ENCODE data around the gene ZC3H15.

Gene ZC3H15

DNA sequence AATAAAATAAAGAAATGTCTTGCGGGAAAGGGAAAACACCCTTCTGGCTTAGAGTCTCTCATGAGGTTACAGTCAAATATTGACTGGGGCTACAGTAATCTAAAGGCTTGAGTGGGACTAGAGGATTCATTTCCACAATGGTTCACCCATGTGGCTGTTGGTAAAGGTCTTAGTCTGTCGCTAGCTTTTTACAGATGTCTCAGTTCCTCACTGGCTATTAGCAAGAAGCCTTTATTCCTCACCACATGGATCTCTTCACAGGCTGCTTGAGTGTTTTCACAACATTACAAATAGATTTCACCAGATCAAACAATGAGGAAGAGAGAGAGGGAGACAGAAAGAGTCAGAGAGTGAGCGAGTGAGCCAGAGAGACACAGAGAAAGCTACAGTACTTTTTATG lies 8.3 kb upstream of the ZC3H15 start:
- no peak overlapping the region for H3K4me3 ChIP-seq (replicated peaks in 1 of 2; ENCODE audit: low read depth in 2 of 2, low read length in 2 of 2)
- no peak for DNase-seq (ENCODE audit: low read depth in 2 of 2)
- TF ChIP-seq, protein P1, sequence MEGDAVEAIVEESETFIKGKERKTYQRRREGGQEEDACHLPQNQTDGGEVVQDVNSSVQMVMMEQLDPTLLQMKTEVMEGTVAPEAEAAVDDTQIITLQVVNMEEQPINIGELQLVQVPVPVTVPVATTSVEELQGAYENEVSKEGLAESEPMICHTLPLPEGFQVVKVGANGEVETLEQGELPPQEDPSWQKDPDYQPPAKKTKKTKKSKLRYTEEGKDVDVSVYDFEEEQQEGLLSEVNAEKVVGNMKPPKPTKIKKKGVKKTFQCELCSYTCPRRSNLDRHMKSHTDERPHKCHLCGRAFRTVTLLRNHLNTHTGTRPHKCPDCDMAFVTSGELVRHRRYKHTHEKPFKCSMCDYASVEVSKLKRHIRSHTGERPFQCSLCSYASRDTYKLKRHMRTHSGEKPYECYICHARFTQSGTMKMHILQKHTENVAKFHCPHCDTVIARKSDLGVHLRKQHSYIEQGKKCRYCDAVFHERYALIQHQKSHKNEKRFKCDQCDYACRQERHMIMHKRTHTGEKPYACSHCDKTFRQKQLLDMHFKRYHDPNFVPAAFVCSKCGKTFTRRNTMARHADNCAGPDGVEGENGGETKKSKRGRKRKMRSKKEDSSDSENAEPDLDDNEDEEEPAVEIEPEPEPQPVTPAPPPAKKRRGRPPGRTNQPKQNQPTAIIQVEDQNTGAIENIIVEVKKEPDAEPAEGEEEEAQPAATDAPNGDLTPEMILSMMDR (IDR thresholded peaks at IDR 0.05; ENCODE audit: low read depth, low read length) = no peak

DNA sequence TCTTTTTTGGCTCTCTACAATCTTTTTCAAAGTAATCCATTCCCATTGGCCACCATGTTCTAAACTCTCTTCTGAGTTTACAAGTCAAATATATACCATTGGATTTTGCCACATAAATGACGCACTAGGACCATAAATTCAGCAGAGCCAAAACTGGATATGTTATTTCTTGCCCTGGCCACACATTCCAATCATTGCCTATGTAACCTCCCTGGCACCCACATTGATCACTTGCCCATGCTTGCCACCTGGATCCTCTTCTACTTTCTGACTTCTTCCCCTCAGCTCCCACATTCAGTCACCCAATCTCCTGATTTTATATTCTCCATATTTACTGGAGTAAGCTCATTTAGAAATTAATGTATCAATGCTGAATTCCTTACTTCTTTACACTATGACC lies 5.1 kb upstream of the ZC3H15 start:
- TF ChIP-seq, protein P1 (IDR thresholded peaks at IDR 0.05; ENCODE audit: low read depth, low read length) = no peak
- DNase-seq (ENCODE audit: low read depth in 2 of 2) = no peak
- no peak overlapping the region for H3K4me3 ChIP-seq (replicated peaks in 1 of 2; ENCODE audit: low read depth in 2 of 2, low read length in 2 of 2)

DNA sequence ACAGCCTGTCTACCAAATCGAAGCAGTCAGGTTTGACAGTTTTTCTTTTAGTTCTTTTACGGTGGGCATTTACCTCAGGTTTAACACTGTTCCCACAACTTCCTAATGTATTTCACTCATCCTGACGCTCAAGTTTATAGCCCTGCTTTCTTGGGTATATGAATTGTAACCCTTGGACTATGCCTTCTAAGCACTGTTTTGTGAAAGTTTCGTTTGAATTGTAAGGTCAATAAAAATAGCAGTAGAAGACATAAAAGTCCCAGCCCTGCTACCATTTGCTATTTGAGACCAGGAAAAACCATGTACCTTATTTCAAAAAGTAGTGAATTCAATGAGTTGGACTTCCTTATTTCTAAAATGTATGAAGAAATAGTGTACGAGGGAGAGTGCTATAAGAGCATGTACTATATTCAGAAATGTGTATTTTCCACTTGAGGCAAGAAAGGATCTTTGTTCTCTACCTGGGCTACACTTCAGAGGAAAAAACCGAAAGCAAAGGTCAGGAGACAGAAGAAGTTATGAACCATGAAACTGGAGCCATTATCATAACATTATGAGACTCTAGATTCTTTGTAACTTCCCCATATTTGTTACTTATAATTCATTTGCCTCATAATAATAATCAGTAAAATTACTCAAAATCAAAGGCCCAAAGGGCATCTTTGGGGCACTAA lies 1.9 kb upstream of the ZC3H15 start:
- DNase-seq (ENCODE audit: low read depth in 2 of 2) = no peak
- TF ChIP-seq, protein P1 (IDR thresholded peaks at IDR 0.05; ENCODE audit: low read depth, low read length) = no peak
- H3K4me3 ChIP-seq (replicated peaks in 1 of 2; ENCODE audit: low read depth in 2 of 2, low read length in 2 of 2) = no peak overlapping the region

DNA sequence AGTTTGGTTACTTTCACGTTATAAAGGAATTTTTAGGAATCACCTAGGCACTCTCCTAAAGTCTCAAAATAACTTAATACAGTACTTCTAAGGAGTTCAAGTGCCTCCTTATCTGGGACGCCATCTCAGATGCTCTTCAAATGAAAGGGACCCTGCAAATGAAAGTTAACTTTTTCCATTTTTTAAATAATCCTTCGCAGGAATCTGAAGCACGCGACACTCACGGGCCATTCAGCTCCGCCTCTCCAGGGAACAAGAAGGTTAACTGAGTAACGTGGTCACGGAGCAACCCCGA lies 537 bp upstream of the ZC3H15 start:
- H3K4me3 ChIP-seq (replicated peaks in 1 of 2; ENCODE audit: low read depth in 2 of 2, low read length in 2 of 2) = peak overlapping the region; percentile 75 to 83
- no peak for DNase-seq (ENCODE audit: low read depth in 2 of 2)
- TF ChIP-seq, protein P1 (IDR thresholded peaks at IDR 0.05; ENCODE audit: low read depth, low read length) = no peak

DNA sequence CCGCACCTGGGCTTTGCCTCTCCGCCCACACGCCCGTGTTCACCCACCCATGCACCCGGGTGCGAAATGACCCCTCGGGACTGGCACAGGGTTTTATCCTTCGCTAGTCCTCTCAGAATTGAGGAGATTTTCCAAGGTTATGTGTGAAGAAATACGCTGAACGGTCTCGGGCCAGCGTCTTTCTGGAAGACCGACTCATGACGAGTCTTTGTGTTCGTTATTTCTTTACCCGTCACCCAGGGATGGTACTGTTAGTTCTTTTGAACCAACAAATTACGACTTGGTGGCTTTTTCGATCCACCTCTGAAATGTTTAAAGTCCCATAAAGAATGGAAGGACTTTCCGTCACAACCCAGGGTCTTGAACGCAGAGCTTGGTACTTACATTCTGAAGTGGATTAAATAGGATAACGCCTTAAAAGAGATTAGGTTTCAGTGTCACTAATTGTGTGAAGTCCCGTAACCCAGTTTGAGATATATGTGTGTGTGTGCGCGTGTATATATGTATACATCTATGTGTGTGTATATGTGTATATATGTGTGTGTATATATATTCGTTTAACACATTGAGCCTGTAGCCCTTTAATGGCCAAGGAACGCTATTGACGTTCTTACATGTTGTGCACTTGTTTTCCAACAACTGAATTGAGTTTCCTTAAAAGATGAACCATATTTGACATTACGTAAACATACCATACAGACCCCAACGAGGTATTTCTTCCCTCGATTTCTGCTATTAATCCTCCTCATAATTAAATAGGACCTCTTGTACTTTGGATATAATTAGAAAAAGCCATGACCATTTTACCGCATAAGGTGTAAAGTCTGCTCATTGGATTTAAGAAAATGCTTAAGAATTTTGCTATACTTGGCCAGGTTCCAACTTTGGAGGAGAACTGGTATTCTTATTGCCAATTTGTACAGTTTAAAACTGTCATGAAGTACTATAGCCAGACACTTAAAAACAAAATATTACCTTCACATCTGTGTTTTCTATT lies 889 bp downstream of the ZC3H15 start:
- H3K4me3 ChIP-seq (replicated peaks in 1 of 2; ENCODE audit: low read depth in 2 of 2, low read length in 2 of 2) = peak overlapping the region; percentile 75 to 83
- peak; percentile 38 to 51 for DNase-seq (ENCODE audit: low read depth in 2 of 2)
- TF ChIP-seq, protein P1 (IDR thresholded peaks at IDR 0.05; ENCODE audit: low read depth, low read length) = no peak

DNA sequence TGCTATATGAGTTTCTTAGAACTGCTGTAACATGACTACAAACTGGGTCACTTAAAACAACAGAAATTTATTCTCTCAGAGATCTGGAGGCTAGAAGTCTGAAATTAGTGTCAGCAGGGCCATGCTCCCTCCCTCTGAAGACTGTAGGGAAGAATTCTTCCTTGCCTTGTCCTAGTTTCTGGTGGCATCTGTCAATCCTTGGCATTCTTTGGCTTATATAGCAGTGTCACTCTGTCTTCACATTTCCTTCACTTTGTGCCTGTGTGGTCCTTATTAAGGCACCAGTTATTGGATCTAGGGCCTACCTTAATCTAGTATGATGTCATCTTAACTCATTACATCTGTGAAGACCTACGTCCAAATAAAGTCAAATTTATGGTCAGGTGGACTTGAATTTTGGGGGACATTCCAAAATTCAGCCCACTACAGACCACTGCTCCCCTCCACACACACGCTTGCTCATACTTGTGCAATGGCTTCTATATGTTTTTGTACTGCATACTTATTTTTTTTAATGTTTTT lies 7.6 kb downstream of the ZC3H15 start:
- no peak overlapping the region for H3K4me3 ChIP-seq (replicated peaks in 1 of 2; ENCODE audit: low read depth in 2 of 2, low read length in 2 of 2)
- no peak for DNase-seq (ENCODE audit: low read depth in 2 of 2)
- TF ChIP-seq, protein P1 (IDR thresholded peaks at IDR 0.05; ENCODE audit: low read depth, low read length) = no peak

Data from cardiac fibroblast (primary cell).